ENCODE data around the gene C12orf76. TPM values are rescaled to one million over a fixed set of nuclear protein-coding genes. Genes with fewer than 3 reads are reported as not detected.

C12orf76 gene
- 16.2 and 25.8 TPM in 2 replicates for total RNA-seq

GRCh38 chr12:110048242-110049027 is at the start of gene C12orf76:
Gene C12orf76 (minus strand): TSS chr12:110048522. CDS start chr12:110048495, 27 bp downstream.

GRCh38 chr12:109998904-109999648 is 49.2 kb downstream of the C12orf76 start, which contains the start of gene ANKRD13A:
Gene ANKRD13A (plus strand): TSS chr12:109999430. CDS start chr12:109999689, 259 bp downstream.

GRCh38 chr12:109995686-109996482 is 52.4 kb downstream of the C12orf76 start, which contains the start of gene GIT2:
Gene GIT2 (minus strand): TSS chr12:109996368. CDS start chr12:109996224, 144 bp downstream.

Other genes starting within 250 kb of the C12orf76 start
- gene TRPV4, start 215.1 kb downstream of the C12orf76 start, total RNA-seq = 0.72 and 1.7 TPM in 2 replicates
- 193 and 230 TPM in 2 replicates for gene GLTP, start 168.0 kb downstream of the C12orf76 start, total RNA-seq
- gene TCHP, start 148.2 kb downstream of the C12orf76 start, total RNA-seq = 7.9 and 9.4 TPM in 2 replicates
- gene GIT2, start 52.2 kb downstream of the C12orf76 start, total RNA-seq = 20.5 and 23.2 TPM in 2 replicates
- 55.2 and 94.2 TPM in 2 replicates for gene ANKRD13A, start 49.1 kb downstream of the C12orf76 start, total RNA-seq
- gene IFT81, start 75.8 kb upstream of the C12orf76 start, total RNA-seq = 8.1 and 10.1 TPM in 2 replicates
- gene ATP2A2, start 232.7 kb upstream of the C12orf76 start, total RNA-seq = 127 and 141 TPM in 2 replicates